Neuronal stem cell (in vitro differentiated cells): Measurements from ENCODE around the gene ERGIC2.

Source experiments
- DNase-seq: peaks from one replicate; pipeline ENCODE4 v3.0.0-alpha.2; 2013; ENCODE audit warnings: low spot score
- H2AFZ ChIP-seq: one replicate; pipeline ENCODE4 v1.6.1; 2013; ENCODE audit warnings: mild to moderate bottlenecking, low read length, inconsistent platforms
- H2AK5ac ChIP-seq: 2 replicates; pipeline ENCODE4 v1.6.1; 2013; ENCODE audit warnings: low read depth, mild to moderate bottlenecking, inconsistent platforms, low read length, moderate library complexity, mixed read lengths
- H2BK120ac ChIP-seq: 2 replicates; pipeline ENCODE4 v1.6.1; 2013; ENCODE audit warnings: low read depth, mild to moderate bottlenecking, inconsistent platforms, low read length, moderate library complexity, mixed read lengths
- H2BK12ac ChIP-seq: one replicate; pipeline ENCODE4 v1.6.1; 2013; ENCODE audit warnings: low read length, inconsistent platforms
- H2BK15ac ChIP-seq: 2 replicates; pipeline ENCODE4 v1.6.1; 2013; ENCODE audit warnings: mild to moderate bottlenecking, low read length, inconsistent platforms, mixed read lengths
- H2BK5ac ChIP-seq: one replicate; pipeline ENCODE4 v1.6.1; 2013; ENCODE audit warnings: inconsistent platforms, mild to moderate bottlenecking, low read length, moderate library complexity
- H3K14ac ChIP-seq: one replicate; pipeline ENCODE4 v1.6.1; 2013; ENCODE audit warnings: low read length, inconsistent platforms
- H3K18ac ChIP-seq: 2 replicates; pipeline ENCODE4 v1.6.1; 2013; ENCODE audit warnings: low read length, inconsistent platforms
- H3K23ac ChIP-seq: 2 replicates; pipeline ENCODE4 v1.6.1; 2013; ENCODE audit warnings: low read depth, mild to moderate bottlenecking, mixed read lengths, low read length, inconsistent platforms; ENCODE audit not compliant: poor library complexity
- H3K27ac ChIP-seq: replicated peaks from 3 replicates; pipeline ENCODE4 v1.5.1; 2013; ENCODE audit warnings: low read length, inconsistent platforms
- H3K27me3 ChIP-seq, 3 experiments: 2 replicates each; pipeline ENCODE4 v1.6.1; 2013; ENCODE audit warnings: low read length in 3 of 3, mild to moderate bottlenecking in 2 of 3, inconsistent platforms in 1 of 3, low read depth in 1 of 3, mixed read lengths in 1 of 3, moderate library complexity in 1 of 3; ENCODE audit not compliant: control insufficient read depth in 3 of 3, insufficient read depth in 3 of 3
- H3K36me3 ChIP-seq, 2 donors: replicated peaks in 1 of 2; 2 replicates each; pipeline ENCODE4 v1.6.1; 2013; ENCODE audit warnings: low read length in 2 of 2; ENCODE audit not compliant: control insufficient read depth in 2 of 2, insufficient read depth in 2 of 2
- H3K4ac ChIP-seq: 2 replicates; pipeline ENCODE4 v1.6.1; 2013; ENCODE audit warnings: inconsistent platforms, mild to moderate bottlenecking, low read length, moderate library complexity
- H3K4me1 ChIP-seq, 2 donors: 1 replicate in 1 of 2; 2 replicates in 1 of 2; pipeline ENCODE4 v1.6.1; 2013; ENCODE audit warnings: low read length in 2 of 2, low read depth in 1 of 2; ENCODE audit not compliant: control insufficient read depth in 2 of 2, insufficient read depth in 1 of 2
- H3K4me2 ChIP-seq: one replicate; pipeline ENCODE4 v1.6.1; 2013; ENCODE audit warnings: mild to moderate bottlenecking, low read length, inconsistent platforms; ENCODE audit not compliant: insufficient read depth, poor library complexity, severe bottlenecking
- H3K4me3 ChIP-seq, 2 donors: 2 replicates each; pipeline ENCODE4 v1.5.1; 2013; ENCODE audit warnings: low read length in 2 of 2, mild to moderate bottlenecking in 2 of 2, inconsistent platforms in 1 of 2, moderate library complexity in 1 of 2
- H3K79me1 ChIP-seq: one replicate; pipeline ENCODE4 v1.6.1; 2013; ENCODE audit warnings: low read depth, mild to moderate bottlenecking, inconsistent platforms, low read length, moderate library complexity
- H3K9ac ChIP-seq: one replicate; pipeline ENCODE4 v1.6.1; 2013; ENCODE audit warnings: mild to moderate bottlenecking, low read depth, low read length, inconsistent platforms; ENCODE audit not compliant: poor library complexity
- H3K9me3 ChIP-seq, 2 donors: replicated peaks in 1 of 2; 2 replicates each; pipeline versions ENCODE3 to v1.6.1; 2013; ENCODE audit warnings: low read length in 2 of 2, mild to moderate bottlenecking in 2 of 2, inconsistent platforms in 1 of 2, low read depth in 1 of 2, mixed read lengths in 1 of 2, moderate library complexity in 1 of 2; ENCODE audit not compliant: control insufficient read depth in 2 of 2, insufficient read depth in 1 of 2
- H4K8ac ChIP-seq: one replicate; pipeline ENCODE4 v1.6.1; 2013; ENCODE audit warnings: low read depth, mild to moderate bottlenecking, inconsistent platforms, low read length, moderate library complexity
- H4K91ac ChIP-seq: one replicate; pipeline ENCODE4 v1.6.1; 2013; ENCODE audit warnings: low read length, low read depth, mild to moderate bottlenecking, inconsistent platforms; ENCODE audit not compliant: poor library complexity
- WGBS, 2 donors: extraction: QIAGEN DNeasy Blood & Tissue Kit; methylation state at CpG; one replicate each; pipeline ENCODE4 v1.1.7; 2013; ENCODE audit warnings: missing lambda C conversion rate in 2 of 2, mixed read lengths in 1 of 2; ENCODE audit not compliant: insufficient read length in 2 of 2, insufficient replicate concordance in 1 of 2; ENCODE audit errors: extremely low coverage in 2 of 2; 5-methylcytosine and 5-hydroxymethylcytosine counted together

Gene ERGIC2

GRCh38 chr12:29415111-29415510, 34.1 kb upstream of the ERGIC2 start:
- no peak overlapping the region for H2BK120ac ChIP-seq
- H3K9ac ChIP-seq: no peak overlapping the region
- H4K8ac ChIP-seq: no peak overlapping the region
- H3K4ac ChIP-seq: no peak overlapping the region
- H3K9me3 ChIP-seq: no peaks in the 10 kb centered on the region
- no peak overlapping the region for H3K23ac ChIP-seq
- H3K4me1 ChIP-seq: no peaks in the 10 kb centered on the region
- no peak overlapping the region for H3K27ac ChIP-seq
- H2BK5ac ChIP-seq: no peak overlapping the region
- WGBS, 2 donors: no CpG with 5 or more reads among the region's 4 CpGs
- H2AK5ac ChIP-seq: no peak overlapping the region
- H2AFZ ChIP-seq: no peak overlapping the region
- H2BK15ac ChIP-seq: no peak overlapping the region
- no peaks in the 10 kb centered on the region for H3K79me1 ChIP-seq
- H3K27me3 ChIP-seq: no peaks in the 10 kb centered on the region
- H4K91ac ChIP-seq: no peak overlapping the region
- no peak for DNase-seq
- no peak overlapping the region for H3K14ac ChIP-seq
- no peaks in the 10 kb centered on the region for H3K36me3 ChIP-seq
- H3K4me3 ChIP-seq: no peak overlapping the region
- H2BK12ac ChIP-seq: no peak overlapping the region
- no peak overlapping the region for H3K4me2 ChIP-seq
- no peak overlapping the region for H3K18ac ChIP-seq

GRCh38 chr12:29414368-29414767, 33.4 kb upstream of the ERGIC2 start:
- Histone ChIP-seq H3K4me3 (no peak overlapping the region), H3K4me2 (no peak overlapping the region), H4K8ac (no peak overlapping the region), H2BK15ac (no peak overlapping the region), H3K14ac (no peak overlapping the region), H2BK120ac (no peak overlapping the region), H3K79me1 (no peaks in the 10 kb centered on the region), H3K9ac (no peak overlapping the region), H3K9me3 (no peaks in the 10 kb centered on the region), H3K27ac (no peak overlapping the region), H2AFZ (no peak overlapping the region), H3K23ac (no peak overlapping the region), H3K36me3 (no peaks in the 10 kb centered on the region), H3K4ac (no peak overlapping the region), H2BK12ac (no peak overlapping the region), H4K91ac (no peak overlapping the region), H2AK5ac (no peak overlapping the region), H3K18ac (no peak overlapping the region), H2BK5ac (no peak overlapping the region), H3K4me1 (no peaks in the 10 kb centered on the region), H3K27me3 (no peaks in the 10 kb centered on the region)
- no peak for DNase-seq

- Histone ChIP-seq H2AFZ (no peak overlapping the region), H3K23ac (no peak overlapping the region), H3K27me3 (no peaks in the 10 kb centered on the region), H3K79me1 (no peaks in the 10 kb centered on the region), H3K4ac (no peak overlapping the region), H2BK5ac (no peak overlapping the region), H4K8ac (no peak overlapping the region), H3K9ac (no peak overlapping the region), H3K9me3 (no peaks in the 10 kb centered on the region), H3K4me1 (no peaks in the 10 kb centered on the region), H3K4me2 (no peak overlapping the region), H3K4me3 (no peak overlapping the region), H3K36me3 (no peaks in the 10 kb centered on the region), H4K91ac (no peak overlapping the region), H2BK15ac (no peak overlapping the region), H2BK120ac (no peak overlapping the region), H2AK5ac (no peak overlapping the region), H3K27ac (no peak overlapping the region), H3K18ac (no peak overlapping the region), H3K14ac (no peak overlapping the region), H2BK12ac (no peak overlapping the region)
- DNase-seq: no peak
- WGBS, 2 donors: no CpG with 5 or more reads among the region's 4 CpGs
Observed at GRCh38 chr12:29405561-29405960, 24.6 kb upstream of the ERGIC2 start.

- no peak overlapping the region for H3K4me3 ChIP-seq
- H3K79me1 ChIP-seq: no peaks in the 10 kb centered on the region
- no CpG with 5 or more reads among the region's 4 CpGs for WGBS, 2 donors
- H3K4ac ChIP-seq: no peak overlapping the region
- H3K27me3 ChIP-seq: no peaks in the 10 kb centered on the region
- H3K4me2 ChIP-seq: no peak overlapping the region
- no peak overlapping the region for H3K27ac ChIP-seq
- no peak overlapping the region for H2BK120ac ChIP-seq
- no peak overlapping the region for H3K14ac ChIP-seq
- H3K9ac ChIP-seq: peak overlapping the region; percentile 25
- no peak overlapping the region for H3K23ac ChIP-seq
- no peak overlapping the region for H4K91ac ChIP-seq
- no peaks in the 10 kb centered on the region for H3K9me3 ChIP-seq
- no peak overlapping the region for H2BK12ac ChIP-seq
- H2AK5ac ChIP-seq: no peak overlapping the region
- H2BK15ac ChIP-seq: no peak overlapping the region
- no peak for DNase-seq
- no peak overlapping the region for H2AFZ ChIP-seq
- H4K8ac ChIP-seq: no peak overlapping the region
- H3K36me3 ChIP-seq: no peaks in the 10 kb centered on the region
- H3K4me1 ChIP-seq: no peaks in the 10 kb centered on the region
- no peak overlapping the region for H2BK5ac ChIP-seq
- H3K18ac ChIP-seq: no peak overlapping the region
Observed at GRCh38 chr12:29403991-29404390, 23.0 kb upstream of the ERGIC2 start.
